Suppressor macrophage treated with lipopolysaccharide for 4 hours (primary cell): ENCODE measurements around the gene ERRFI1.
"Not testable (repeated sequence)": the region's sequence is repeated elsewhere in the genome, so short reads cannot be mapped to it uniquely, and the experiment has no call there.

Experiments
- DNase-seq: peaks from one replicate; pipeline ENCODE4 v3.0.0-alpha.2; 2020

Gene ERRFI1

DNA sequence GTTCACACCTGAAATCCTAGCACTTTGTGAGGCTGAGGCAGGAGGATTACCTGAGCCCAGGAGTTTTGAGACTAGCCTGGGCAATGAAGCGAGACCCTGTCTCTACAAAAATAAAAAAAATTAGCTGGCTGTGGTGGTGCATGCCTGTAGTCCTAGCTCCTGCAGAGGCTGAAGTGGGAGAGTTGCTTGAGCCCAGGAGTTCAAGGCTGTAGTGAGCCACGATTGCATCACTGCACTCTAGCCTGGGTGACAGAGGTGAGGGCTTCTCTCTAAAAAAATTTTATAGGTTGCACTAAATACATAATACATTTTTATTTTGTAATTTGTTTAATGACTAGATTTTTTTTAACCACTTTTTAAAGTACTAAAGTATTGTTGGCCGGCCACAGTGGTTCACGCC, 58.5 kb downstream of the ERRFI1 start:
- DNase-seq: no peak

- no peak for DNase-seq
These were observed 58.9 kb downstream of the ERRFI1 start for GRCh38 chr1:7967196-7967595.

GRCh38 chr1:7964476-7964875, 61.6 kb downstream of the ERRFI1 start:
- no peak for DNase-seq

GRCh38 chr1:7963841-7964240, 62.3 kb downstream of the ERRFI1 start:
- not testable (repeated sequence) for DNase-seq

DNA sequence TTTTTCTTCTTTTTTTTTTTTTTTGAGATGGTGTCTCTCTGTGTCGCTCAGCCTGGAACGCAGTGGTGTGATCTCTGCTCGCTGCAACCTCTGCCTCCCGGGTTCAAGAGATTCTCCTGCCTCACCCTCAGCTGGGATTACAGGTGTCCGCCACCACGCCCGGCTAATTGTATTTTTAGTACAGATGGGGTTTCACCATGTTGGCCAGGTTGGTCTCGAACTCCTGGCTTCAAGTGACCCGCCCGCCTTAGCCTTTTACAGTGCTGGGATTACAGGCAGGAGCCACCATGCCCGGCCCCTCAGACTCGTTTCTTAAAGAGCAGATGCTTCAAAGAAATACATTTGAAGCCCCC, 62.8 kb downstream of the ERRFI1 start:
- not testable (repeated sequence) for DNase-seq

DNA sequence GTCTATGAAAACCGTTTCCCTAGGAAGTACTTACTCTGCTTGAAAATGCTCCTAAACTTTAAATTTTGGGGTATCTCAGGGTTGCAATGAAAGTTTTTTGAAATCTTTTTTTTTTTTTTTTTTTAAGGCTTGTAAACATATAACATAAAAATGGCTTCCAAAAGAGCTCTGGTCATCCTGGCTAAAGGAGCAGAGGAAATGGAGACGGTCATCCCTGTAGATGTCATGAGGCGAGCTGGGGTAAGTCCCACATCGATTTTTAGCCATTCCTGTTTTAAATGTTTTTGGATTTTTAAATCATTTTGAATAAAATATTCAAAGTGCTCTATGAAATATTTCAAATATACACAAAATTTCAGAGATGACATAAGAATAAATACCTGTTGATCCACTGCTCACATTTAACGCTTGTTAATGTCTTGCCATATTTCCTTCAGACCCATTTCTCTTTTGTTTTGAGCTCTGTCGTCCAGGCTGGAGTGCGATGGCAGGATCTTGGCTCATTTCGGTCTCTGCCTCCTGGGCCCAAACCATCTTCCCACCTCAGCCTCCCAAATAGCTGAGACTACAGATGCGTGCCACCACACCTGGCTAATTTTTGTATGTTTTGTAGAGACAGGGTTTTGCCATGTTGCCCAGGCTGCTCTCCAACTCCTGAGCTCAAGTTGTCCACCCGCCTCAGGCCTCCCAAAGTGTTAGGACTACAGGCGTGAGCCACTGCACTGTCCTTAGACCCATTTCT, 63.3 kb downstream of the ERRFI1 start:
- DNase-seq: peak; percentile 23

GRCh38 chr1:7962014-7962335, 64.1 kb downstream of the ERRFI1 start:
- DNase-seq: no peak
